Measurements from ENCODE around the gene PTGS1.
"Not testable (repeated sequence)": the region's sequence is repeated elsewhere in the genome, so short reads cannot be mapped to it uniquely, and the experiment has no call there.

Gene PTGS1

DNA sequence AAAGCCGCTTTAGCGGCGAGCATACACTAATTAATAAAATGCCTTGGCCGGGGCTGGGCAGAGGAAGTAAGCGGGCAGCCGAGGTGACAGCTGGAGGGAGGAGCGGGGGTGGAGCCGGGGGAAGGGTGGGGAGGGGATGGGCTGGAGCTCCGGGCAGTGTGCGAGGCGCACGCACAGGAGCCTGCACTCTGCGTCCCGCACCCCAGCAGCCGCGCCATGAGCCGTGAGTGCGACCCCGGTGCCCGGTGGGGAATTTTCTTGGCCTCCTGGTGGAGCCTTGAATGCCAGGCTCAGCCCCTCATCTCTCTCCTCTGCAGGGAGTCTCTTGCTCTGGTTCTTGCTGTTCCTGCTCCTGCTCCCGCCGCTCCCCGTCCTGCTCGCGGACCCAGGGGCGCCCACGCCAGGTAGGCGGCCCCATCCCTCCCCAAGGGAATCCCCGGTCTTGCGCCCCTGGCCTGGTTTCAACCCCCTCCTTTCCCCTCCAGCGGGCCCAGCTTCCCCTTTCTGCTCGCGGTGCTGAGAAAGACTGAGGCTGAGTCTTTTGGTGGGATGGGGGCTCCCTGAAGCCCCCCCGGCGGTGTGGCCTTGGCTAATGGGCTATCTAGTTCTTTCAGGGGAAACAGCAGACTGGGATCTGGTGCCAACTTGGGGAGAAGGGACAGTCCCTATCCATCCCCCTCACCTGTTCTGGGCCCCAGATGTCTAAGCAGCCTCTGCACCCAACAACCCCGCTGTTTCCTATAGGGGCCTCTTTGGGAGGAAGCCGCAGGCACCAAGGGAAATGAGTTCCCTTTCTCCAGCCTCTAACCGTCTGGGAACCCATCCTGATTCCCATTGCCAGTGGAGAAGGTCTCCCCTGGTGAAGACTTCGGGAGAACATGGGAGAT lies at the start of gene PTGS1:
TSS of gene PTGS1 (plus strand) at position 156 of the 887 bp plus-strand sequence. CDS start at position 217, 61 bp downstream.
- in situ Hi-C loops (cut with MboI; ENCODE audit: low sequenced_read_pairs): no loop called here

DNA sequence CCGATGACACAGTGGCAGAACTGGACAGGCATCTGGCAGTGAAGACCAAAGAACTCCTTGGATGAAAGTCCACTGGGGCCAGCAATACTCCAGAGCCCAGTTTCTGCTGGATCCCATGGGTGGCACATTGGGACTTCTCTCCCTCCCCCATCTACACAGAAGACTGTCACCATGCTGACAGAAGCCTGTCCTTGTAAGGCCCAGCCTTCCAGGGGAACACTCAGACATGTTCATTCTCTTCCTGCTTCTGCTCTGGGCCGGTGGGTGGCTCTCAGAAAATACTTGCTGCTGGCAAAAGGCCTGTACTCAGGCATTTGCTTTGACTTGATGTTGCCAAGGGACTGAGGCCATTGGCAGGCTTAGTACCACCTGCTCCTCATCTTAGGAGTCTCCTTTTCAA lies 48.3 kb upstream of the PTGS1 start:
- in situ Hi-C loops (cut with MboI; ENCODE audit: low sequenced_read_pairs): no loop called here

DNA sequence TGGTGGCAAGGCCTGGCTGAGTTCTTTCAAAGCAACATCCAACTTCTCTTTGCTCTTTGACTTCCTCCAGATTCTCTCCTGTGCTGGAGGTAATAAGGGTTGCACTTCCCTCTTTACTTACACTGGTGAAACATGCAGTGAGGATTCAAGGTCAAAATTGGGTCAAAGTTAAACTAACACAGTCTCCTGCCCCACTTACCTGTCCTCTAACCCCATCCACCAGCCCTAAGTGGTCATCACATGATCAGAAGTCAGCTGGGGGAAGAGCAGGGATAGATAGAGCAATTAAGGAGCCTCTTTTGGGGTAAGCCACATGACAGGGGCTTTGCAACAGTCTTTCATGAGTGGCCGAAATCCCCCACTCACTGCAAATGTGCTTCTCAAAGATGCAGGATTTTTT lies 46.2 kb upstream of the PTGS1 start:
- in situ Hi-C loops (cut with MboI; ENCODE audit: low sequenced_read_pairs): not testable (repeated sequence)

DNA sequence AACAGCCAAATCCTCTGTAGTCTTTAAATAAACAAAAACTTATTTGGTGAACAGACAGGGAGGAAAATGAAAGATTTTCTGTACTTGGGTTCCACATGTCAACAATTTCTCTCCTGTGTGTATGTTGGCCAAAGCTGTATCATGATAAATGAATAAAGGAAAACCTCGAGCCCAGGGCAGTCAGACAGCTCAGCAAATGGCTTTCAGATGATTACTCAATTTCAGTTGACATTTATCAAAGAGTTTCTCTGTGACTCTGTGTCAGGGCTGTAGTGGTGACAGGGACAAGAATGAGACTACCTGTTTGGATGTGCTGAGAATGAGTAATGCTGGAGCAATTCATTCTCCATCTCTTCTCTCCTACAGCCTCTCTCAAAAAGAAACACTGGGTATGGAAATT lies 45.7 kb upstream of the PTGS1 start:
- in situ Hi-C loops (cut with MboI; ENCODE audit: low sequenced_read_pairs): no loop called here

DNA sequence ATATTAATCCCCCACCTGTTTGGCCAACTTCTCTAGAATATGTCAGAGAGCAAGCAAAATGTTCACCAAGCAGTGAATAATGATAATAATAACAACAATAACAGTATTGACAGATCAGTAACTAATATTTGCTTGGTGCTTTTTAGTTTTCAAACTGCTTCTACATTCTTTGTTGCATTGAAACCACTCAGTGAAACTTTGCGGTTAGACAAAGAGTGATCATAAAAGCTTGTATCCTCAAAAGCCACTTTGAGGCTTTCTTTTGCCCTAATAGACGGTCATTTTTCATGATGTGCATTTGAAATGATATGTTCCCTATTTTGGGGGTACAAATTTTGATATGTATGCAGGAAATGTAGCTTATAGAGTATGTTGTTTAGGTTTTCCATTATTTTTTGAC lies 43.6 kb upstream of the PTGS1 start:
- in situ Hi-C loops (cut with MboI; ENCODE audit: low sequenced_read_pairs): no loop called here

DNA sequence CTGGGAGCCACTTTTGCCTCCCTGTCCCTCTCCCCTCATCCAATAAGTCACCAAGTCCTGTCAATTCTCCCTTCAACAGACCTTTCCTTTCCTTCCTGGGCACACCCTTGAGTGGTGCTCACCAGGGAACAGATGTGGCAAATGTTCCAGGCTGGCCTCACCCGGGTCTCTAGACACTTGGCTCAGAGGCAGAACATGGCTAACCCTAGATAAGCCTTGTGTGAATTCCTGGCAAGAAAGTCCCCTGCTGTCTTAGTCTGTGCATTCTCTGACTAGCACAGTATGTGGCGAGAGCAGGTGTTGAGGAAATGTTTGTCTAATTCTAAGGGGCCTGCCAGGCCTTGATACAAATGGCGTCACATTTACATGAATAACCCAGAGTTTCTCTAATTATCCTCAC lies 41.2 kb upstream of the PTGS1 start:
- in situ Hi-C loops (cut with MboI; ENCODE audit: low sequenced_read_pairs): no loop called here

DNA sequence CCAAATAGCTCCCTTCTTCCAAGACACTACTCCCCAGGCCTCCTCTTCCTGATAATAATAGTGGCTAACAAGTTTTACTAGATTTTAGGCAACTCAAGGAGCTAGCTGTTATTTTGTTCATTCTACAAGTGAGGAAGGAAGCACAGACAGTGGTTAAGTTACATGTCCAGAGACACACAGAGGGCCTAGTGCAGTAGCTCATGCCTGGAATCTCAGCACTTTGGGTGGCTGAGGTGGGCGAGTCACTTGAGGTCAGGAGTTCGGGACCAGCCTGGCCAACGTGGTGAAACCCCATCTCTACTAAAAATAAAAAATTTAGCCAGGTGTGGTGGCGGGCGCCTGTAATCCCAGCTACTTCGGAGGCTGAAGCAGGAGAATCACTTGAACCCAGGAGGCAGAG lies 40.4 kb upstream of the PTGS1 start:
- in situ Hi-C loops (cut with MboI; ENCODE audit: low sequenced_read_pairs): not testable (repeated sequence)

DNA sequence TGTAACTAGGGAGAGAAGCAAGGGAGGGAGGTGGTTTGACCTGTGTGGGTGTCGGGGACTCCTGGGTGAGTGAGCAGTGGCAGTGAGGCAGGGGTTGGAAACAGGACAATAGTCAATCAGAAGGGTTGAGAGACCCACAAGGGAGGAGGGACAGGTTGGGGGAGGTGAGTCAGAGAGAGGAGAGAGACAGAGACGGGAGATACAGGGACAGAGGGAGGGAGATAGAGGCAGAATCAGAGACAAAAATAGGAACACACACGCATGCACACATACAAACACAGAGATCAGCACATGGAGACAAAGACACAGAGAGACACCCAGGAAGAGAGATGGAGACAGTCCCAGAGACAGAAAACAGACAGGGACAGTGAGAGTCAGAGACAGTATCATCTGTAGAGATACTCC lies 39.3 kb upstream of the PTGS1 start:
- in situ Hi-C loops (cut with MboI; ENCODE audit: low sequenced_read_pairs): no loop called here

DNA sequence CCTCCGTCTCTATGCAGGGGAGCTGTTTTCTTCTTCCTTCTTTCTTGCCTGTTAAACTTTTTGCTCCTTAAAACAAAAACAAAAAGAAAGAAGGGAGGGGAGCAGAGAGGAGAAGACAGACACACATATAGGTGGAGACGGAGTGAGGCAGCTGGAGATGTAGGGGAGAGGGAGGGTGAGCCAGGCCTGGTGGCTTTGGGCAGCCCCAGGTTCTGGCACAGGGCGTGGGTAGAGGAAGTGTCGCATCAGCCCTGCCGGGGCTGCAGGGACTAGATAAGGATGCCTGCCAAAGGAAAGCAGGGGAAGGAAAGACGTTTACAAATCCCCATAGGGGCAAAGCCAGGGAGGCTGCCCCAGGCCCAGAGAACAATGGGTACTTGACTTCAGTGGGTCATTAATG lies 38.7 kb upstream of the PTGS1 start:
- in situ Hi-C loops (cut with MboI; ENCODE audit: low sequenced_read_pairs): no loop called here

DNA sequence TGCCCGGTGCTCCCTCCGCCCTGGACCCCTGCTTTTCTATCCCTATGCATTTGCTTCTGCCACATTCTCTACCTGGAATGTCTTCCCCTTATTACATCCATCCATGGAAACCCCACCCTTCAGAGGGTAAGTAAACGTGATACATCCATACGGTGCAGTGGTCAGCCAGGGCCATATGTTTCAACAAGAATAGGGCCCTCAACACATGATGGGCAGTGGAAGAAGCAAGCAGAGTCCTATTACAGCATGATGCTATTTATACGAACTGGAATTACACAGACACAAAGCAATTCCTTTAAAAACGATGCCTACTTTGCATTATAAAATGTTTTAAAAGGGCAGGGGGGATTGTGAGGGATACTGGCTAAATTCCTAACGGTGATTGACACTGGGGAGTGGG lies 38.2 kb upstream of the PTGS1 start:
- in situ Hi-C loops (cut with MboI; ENCODE audit: low sequenced_read_pairs): no loop called here

DNA sequence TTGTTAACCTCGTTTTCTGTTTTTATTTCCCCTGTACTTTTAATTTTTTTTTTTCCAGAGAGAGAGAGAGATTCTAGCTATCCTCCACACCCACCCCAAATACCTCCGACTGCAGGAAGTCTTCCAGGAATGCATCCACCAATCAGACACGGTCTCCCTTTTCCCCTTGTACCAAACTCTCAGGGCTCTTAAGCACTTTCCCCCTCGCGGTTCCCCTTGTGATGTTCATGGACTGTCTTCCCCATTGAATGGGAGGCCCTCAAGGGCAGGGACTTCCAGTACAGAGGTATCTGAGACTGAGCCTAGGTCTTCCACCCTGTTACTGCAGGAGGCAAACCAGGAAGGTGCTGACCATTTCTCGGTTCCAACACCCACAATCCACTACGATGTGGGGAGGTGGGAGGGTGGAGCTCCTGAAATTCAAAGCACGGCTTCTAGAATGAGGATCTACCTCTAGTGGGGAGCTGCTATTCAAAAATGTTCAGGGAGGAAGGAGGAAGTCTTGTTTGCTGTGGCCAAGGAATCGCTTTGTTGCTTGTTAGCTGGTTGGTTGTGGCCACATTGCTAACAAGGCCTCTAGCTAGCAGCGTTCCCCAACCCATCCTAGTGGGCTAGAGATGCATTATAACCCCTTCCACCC lies 37.5 kb upstream of the PTGS1 start:
- in situ Hi-C loops (cut with MboI; ENCODE audit: low sequenced_read_pairs): no loop called here

DNA sequence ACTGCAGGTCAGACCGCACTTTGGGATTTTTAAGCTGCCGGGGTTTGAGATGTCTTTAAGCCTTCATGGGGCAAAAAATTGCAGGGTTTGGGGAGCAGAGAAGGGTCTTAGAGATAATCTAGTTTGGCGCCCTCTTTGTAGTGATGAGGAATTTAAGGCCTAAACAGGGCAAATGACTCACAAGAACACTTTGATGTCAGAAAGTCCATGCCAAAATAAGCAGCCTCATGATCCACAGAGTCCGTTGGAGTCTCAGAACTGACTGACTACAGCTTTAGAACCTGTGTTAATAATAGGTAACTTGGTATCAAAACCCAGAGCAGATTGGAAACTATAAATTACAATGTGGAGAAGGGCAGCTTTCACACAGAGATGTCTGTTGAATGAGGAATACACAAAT lies 35.9 kb upstream of the PTGS1 start:
- in situ Hi-C loops (cut with MboI; ENCODE audit: low sequenced_read_pairs): no loop called here

DNA sequence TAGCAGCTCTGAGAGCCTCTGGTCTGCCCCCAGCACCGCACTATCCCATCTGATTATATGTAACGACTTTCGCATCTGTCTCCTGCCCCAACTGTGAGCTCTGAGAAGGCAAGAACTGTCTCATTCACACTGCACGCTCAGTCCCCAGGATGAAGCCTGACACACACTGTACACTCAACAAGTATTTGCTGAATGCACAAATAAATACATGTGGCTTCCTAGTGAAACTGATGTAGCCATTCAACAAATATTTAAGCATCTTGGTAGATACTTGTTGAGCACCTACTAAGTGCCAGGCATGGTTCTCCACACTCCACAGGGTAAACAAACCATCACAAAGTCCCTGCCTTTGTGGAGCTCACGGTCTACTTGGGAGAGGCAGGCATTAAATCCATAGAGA lies 34.6 kb upstream of the PTGS1 start:
- in situ Hi-C loops (cut with MboI; ENCODE audit: low sequenced_read_pairs): no loop called here

DNA sequence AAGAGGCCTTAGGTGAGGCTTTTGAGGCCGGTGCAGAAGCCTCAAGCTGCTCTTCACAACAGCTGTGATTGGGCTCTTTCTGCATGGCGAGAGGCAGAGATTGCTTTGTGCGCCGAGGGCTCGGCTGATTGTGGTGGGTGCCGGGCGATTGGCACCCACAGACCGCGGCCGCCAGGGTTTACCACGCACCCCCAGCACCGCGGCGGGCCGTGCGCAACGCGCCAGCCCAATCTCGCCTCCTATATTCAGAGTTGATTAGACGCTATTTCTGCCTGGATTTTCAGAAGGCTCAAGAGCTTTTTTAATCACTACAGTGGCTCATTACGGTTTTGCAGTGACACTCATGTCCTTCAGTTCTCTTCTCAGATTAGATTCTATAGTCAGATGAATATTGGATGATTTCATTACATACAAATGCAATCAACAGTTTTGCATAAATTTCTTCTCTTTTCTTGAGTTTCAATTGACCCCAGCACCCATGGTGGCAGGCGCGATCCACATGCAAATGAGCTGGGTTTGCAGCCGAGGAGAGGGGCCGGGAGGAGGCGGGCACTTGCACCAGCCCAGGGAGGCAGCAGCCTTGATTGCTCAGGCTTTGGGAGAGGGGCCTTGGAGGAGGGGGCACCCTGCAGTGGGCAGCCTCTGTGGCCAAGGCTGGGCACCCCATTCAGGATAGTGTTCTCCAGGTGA lies 33.8 kb upstream of the PTGS1 start:
- in situ Hi-C loops (cut with MboI; ENCODE audit: low sequenced_read_pairs): no loop called here

DNA sequence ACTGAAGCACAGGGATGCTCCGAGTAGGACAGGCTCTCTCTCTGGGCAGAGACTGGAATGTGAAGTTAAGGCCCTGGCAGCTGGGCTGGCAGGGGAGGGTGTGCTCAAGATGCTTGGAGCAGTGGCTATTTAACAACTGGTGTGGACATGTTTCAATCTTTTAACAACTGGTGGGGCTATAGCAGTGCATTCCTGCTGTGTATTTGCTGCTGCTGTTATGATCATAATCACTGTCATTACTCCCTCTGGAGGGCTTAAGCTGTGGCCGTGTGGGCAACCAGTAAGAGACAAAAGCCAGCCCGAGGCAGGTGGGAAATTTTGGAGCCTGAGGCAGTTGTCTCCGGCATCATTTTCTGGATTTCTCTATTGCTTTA lies 33.3 kb upstream of the PTGS1 start:
- in situ Hi-C loops (cut with MboI; ENCODE audit: low sequenced_read_pairs): no loop called here

DNA sequence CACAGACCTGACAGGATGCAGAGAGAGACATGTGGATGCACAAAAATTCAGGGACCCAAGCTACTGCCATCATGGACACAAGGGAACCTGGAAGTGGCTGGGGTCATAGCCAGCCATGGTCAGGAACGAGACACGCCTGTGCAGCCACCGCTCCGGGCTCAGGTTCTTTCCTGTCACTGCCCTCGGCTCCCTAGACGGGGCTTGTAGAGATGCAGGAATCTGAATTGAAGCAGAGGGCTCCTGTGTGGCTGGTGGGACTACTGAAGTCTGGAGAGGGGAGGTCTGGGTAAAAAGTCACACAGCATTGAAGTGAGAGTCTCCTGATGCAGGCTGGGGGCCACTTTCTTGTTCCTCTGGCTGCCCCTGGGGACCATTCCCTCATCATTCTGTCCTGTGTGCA lies 32.3 kb upstream of the PTGS1 start:
- in situ Hi-C loops (cut with MboI; ENCODE audit: low sequenced_read_pairs): no loop called here

DNA sequence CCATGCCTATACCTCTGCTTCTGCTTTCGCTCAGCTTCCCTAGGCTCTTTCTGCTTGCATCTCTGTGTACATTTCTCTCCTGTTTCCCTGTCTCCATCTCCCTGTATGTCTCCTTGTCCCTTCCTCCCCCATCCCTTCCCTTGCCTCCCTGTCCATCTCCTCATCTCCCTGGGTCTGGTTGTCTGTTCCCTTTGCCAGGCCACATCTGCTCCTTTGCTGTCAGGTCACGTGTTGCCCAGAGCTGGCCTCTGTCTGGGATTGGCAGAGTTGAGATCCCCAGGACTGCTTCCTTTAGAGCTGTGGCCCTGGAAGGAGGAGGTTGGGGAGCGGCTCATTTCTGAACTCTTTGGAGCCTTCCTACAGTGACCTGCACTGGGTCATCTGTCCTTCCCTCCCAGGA lies 31.8 kb upstream of the PTGS1 start:
- in situ Hi-C loops (cut with MboI; ENCODE audit: low sequenced_read_pairs): no loop called here

DNA sequence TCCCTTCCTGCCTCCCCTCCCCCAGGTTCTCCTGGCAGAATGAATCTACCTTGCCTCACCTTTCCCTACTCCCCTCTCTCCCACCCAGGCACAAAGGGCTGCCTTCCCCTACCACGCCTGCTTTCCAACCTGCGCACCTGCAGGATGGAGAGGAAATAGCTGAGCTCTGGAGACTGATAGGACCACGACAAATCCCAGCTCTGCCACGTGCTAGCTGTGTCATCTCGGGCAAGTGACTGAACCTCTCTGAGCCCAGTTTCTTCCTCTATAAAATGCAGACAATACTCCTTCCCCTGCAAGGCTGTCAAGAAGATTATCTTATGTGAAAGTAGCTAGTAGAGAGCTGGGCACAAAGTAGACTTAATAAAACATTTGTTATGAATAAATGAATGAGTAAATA lies 31.2 kb upstream of the PTGS1 start:
- in situ Hi-C loops (cut with MboI; ENCODE audit: low sequenced_read_pairs): no loop called here

DNA sequence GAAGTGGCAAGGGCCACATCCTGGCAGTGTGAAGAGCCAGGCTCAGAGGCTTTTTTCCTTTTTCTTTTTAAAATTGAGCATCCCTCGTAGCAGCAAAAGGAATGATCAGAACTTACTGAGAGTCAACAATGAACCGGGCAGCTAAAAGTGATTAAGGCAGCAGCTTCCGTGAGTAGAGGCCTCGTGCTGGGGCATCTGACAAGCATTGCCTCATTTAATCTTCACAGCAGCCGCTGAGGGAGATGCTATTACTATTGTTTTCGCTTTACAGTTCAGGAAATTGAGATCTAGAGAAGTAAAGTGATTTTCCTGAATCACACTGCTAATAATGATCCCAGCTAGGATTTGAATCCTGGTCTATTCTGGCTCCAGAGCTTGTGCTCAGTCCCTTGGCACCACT lies 30.7 kb upstream of the PTGS1 start:
- in situ Hi-C loops (cut with MboI; ENCODE audit: low sequenced_read_pairs): no loop called here

DNA sequence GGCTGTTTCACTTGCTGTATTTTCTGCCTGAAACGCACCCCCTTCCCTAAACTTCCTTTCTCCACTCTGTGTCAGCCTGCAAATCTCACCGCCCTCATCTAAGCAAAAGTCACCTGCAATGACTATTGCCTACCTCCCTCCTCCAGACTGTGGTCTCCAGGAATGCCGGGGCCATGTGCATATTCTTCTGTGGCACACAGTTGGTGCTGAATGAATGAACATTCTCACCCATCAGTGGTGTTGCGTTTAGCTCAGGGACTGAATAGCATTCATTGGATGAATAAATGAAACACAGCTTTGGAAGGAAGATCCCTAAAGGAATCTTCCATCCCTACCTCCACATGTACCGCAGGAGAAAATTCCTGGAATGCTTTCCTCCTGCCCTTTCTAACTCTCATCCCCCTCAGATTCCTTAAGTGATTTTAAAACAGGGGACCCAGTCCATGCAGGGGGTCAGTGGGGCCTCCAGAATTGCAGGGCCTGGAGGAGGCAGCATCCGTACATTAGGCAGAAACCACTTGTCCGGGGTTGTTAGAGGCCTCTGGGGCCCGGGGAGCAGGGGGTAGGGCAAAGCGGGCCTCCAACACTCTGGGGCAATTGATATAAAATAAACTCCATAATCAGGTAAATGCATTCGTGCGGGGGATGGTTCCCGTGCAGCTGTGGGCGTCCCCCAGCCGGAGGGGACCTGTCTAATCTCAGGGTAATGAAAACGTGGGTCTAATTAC lies 28.3 kb upstream of the PTGS1 start:
- in situ Hi-C loops (cut with MboI; ENCODE audit: low sequenced_read_pairs): no loop called here

Data from hTERT RPE-1 (cell line).